Tibial artery (tissue), 4 donors: ENCODE results near the gene ZNF277.

ENCODE experiments used
- DNase-seq, 2 donors: peaks; one replicate each; pipeline ENCODE4 v3.0.0-alpha.2; 2019
- H3K27ac ChIP-seq, 2 donors: fragments of 200-600 bp; sonication (generic) in 1 of 2; 1 replicate in 1 of 2; 2 replicates in 1 of 2; pipeline ENCODE4 v1.5.1; 2018 to 2019; ENCODE audit warnings: mild to moderate bottlenecking in 1 of 2
- H3K27me3 ChIP-seq, 2 donors: fragments of 200-600 bp; sonication (generic) in 1 of 2; one replicate each; pipeline versions ENCODE4 v1.5.1 to v1.6.0; 2016 to 2019
- H3K36me3 ChIP-seq, 3 donors: fragments of 200-600 bp; sonication (generic) in 2 of 3; one replicate each; pipeline ENCODE4 v1.5.1; 2016 to 2019; ENCODE audit warnings: mild to moderate bottlenecking in 2 of 3
- H3K4me1 ChIP-seq, 4 donors: fragments of 200-600 bp; sonication (generic) in 2 of 4; 1 replicate in 3 of 4; 2 replicates in 1 of 4; pipeline ENCODE4 v1.5.1; 2016 to 2019
- H3K4me3 ChIP-seq, 2 donors: fragments of 200-600 bp; sonication (generic) in 1 of 2; 1 replicate in 1 of 2; 2 replicates in 1 of 2; pipeline ENCODE4 v1.5.1; 2018 to 2019; ENCODE audit warnings: mild to moderate bottlenecking in 2 of 2
- H3K9me3 ChIP-seq, 3 donors: fragments of 200-600 bp; sonication (generic) in 1 of 3; one replicate each; pipeline ENCODE4 v1.5.1; 2016 to 2019
- intact Hi-C: fragments of 100-400 bp; cut with DNase I; formaldehyde crosslinking; loops from one replicate; pipeline ENCODE4 v1.15.0; 2023; ENCODE audit warnings: low total_unique reads
- TF ChIP-seq, protein P1 (sequence below), 2 experiments: fragments of 200-600 bp in 1 of 2; fragments of 450-650 bp in 1 of 2; IDR thresholded peaks; one replicate each; pipeline ENCODE4 v1.5.1; 2017 to 2019; ENCODE audit warnings: antibody characterized with exemption in 2 of 2, mild to moderate bottlenecking in 1 of 2, moderate library complexity in 1 of 2

The ZNF277 gene

DNA sequence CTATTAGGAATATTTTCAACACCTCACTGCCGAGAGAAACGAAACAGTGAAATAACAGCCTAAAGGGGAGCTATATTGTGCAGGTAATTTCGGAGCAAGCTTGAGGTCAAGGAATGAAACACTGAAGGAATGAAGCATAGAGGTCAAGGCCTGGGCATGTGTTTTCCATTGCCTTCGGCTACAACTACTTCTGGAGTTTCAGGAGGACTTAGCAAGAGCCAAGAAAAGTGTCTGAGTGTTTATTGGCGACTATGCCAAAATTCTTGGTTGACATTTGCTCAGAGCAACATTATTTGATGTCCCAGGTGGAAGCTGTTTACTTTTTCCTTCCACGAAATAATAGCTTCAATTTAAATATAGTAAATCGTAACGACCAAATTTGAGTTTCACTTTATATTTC, 154.2 kb downstream of the ZNF277 start:
- H3K36me3 ChIP-seq: no peaks in the 10 kb centered on the region
- DNase-seq: no peak
- H3K4me1 ChIP-seq: no peaks in the 10 kb centered on the region
- intact Hi-C loops: no loop called here
- H3K27me3 ChIP-seq: no peaks in the 10 kb centered on the region
- TF ChIP-seq, protein P1, sequence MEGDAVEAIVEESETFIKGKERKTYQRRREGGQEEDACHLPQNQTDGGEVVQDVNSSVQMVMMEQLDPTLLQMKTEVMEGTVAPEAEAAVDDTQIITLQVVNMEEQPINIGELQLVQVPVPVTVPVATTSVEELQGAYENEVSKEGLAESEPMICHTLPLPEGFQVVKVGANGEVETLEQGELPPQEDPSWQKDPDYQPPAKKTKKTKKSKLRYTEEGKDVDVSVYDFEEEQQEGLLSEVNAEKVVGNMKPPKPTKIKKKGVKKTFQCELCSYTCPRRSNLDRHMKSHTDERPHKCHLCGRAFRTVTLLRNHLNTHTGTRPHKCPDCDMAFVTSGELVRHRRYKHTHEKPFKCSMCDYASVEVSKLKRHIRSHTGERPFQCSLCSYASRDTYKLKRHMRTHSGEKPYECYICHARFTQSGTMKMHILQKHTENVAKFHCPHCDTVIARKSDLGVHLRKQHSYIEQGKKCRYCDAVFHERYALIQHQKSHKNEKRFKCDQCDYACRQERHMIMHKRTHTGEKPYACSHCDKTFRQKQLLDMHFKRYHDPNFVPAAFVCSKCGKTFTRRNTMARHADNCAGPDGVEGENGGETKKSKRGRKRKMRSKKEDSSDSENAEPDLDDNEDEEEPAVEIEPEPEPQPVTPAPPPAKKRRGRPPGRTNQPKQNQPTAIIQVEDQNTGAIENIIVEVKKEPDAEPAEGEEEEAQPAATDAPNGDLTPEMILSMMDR (IDR thresholded peaks at IDR 0.05): no peak
- no peak overlapping the region for H3K27ac ChIP-seq
- no peak overlapping the region for H3K4me3 ChIP-seq
- H3K9me3 ChIP-seq: peaks cover 0 to 6% (median 0%) of the 10 kb centered on the region in 3 donors

DNA sequence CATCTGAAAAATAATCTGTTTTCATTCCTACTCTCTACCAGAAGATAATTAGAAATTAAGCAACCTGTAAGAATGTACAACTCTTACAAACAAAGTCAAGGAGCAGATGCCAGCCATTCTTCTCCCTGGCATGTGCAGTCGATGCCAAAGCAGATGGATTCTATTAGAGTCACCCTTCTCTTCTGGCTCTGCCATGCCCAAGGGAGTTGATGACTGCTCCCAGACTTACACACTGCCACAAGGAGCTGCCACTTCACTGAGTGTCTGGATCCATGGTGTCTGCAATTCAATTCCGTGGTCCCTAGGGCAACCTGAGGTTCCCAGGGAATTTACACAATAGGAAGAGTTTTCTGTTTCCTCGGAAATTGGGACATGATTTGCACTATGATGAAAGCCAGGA, 154.7 kb downstream of the ZNF277 start:
- H3K27ac ChIP-seq: no peak overlapping the region
- TF ChIP-seq, protein P1 (IDR thresholded peaks at IDR 0.05): no peak
- H3K4me1 ChIP-seq: no peaks in the 10 kb centered on the region
- no peaks in the 10 kb centered on the region for H3K36me3 ChIP-seq
- no peak overlapping the region for H3K4me3 ChIP-seq
- intact Hi-C loops: no loop called here
- no peak for DNase-seq
- H3K27me3 ChIP-seq: no peaks in the 10 kb centered on the region
- H3K9me3 ChIP-seq: peaks cover 0 to 6% (median 0%) of the 10 kb centered on the region in 3 donors

DNA sequence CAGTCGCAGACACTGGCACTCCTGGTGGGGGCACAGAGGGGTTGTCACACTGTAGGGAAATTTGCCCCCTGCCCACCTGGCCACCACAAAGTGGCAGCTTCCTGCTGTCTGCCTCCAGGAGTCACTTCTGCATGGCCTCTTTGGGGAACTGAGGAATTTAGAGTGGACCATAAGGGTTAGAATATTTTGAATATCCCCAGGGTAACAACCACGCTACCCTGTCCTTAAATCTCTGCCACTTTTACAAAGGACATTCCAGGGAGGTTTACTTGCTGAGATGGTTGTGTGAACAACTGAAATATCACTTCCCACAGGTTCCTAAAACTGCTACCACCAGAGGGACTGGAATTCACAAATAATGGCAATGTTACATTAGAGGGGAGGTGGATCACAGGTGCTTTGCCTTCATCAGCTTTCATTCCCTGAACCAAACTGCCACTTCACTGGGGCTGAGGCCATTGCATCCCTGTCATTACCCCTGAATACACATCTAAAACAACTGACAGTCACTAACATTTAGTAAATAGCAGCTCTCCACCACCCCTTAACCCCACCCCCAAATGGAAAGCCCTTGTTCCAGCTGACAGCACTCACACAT, 155.7 kb downstream of the ZNF277 start:
- Histone ChIP-seq H3K4me3 (no peak overlapping the region), H3K27ac (no peak overlapping the region), H3K27me3 (no peaks in the 10 kb centered on the region), H3K9me3 (peaks cover 0 to 6% (median 0%) of the 10 kb centered on the region in 3 donors), H3K4me1 (no peaks in the 10 kb centered on the region), H3K36me3 (no peaks in the 10 kb centered on the region)
- TF ChIP-seq, protein P1 (IDR thresholded peaks at IDR 0.05): no peak
- intact Hi-C loops: no loop called here
- no peak for DNase-seq

DNA sequence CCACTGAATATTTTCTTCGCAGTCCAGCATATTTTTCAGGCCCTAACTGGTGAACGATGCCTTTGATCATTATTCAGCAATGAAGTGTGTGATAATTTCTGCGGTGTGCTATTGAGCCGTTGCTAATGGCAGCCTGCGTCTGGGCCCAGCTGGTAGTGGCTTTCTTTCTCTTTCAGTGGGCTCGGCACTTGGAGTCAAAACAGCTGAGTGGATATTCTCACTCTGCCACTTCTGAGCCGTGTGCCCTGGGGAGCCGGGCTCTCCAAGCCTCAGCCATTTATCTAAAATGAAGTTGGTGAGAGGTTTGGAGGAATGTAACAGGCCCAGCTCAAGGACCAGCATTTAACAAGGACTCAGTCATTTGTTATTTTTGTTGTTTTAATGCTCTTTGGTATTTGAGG, 156.2 kb downstream of the ZNF277 start:
- Histone ChIP-seq H3K4me1 (no peaks in the 10 kb centered on the region), H3K27me3 (no peaks in the 10 kb centered on the region), H3K27ac (no peak overlapping the region), H3K36me3 (no peaks in the 10 kb centered on the region), H3K9me3 (peaks cover 0 to 6% (median 0%) of the 10 kb centered on the region in 3 donors), H3K4me3 (no peak overlapping the region)
- DNase-seq: no peak
- TF ChIP-seq, protein P1 (IDR thresholded peaks at IDR 0.05): no peak
- intact Hi-C loops: no loop called here

DNA sequence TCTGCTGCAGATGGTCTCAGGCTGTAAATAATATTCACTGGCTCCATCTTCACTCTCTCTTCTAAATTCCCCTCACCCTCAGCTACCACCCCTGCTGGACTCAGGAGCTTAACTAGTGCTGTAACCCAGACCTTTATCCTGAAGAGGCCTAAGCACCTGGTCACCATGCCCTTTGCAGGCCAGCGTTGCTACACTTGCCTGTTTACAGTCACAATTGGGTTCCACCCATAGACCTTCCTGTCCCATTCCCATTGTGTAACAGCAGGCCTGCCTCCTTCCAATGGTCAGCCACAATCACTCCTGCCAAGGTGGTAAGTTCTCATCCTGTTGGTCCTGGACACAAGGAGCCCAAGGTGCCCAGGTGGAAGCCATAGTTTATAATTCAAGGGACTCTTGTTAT, 157.9 kb downstream of the ZNF277 start:
- no peak for DNase-seq
- Histone ChIP-seq H3K4me1 (no peaks in the 10 kb centered on the region), H3K36me3 (no peaks in the 10 kb centered on the region), H3K27me3 (no peaks in the 10 kb centered on the region), H3K4me3 (no peak overlapping the region), H3K27ac (no peak overlapping the region), H3K9me3 (peaks cover 0 to 2% (median 0%) of the 10 kb centered on the region in 3 donors)
- TF ChIP-seq, protein P1 (IDR thresholded peaks at IDR 0.05): no peak
- intact Hi-C loops: no loop called here

DNA sequence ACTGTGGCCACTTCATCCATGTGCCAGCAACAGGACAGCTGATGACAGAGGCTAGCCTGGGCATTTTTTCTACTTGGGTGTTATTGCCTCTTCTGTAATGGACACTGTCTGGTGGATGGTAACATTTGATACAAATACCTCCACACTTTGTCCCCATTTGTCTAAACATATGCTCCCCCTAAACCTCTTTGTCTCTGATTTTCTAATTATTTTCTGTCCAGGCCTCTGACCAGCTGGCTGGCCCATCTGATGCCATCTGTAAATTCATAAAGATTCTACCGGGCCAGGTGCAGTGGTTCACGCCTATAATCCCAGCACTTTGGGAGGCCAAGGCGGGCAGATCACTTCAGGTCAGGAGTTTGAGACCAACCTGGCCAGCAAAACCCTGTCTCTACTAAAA, 159.1 kb downstream of the ZNF277 start:
- no peaks in the 10 kb centered on the region for H3K36me3 ChIP-seq
- TF ChIP-seq, protein P1 (IDR thresholded peaks at IDR 0.05): no peak
- intact Hi-C loops: no loop called here

More for the DNA sequence above, 159.1 kb downstream of the ZNF277 start:
- Histone ChIP-seq H3K4me3 (no peak overlapping the region), H3K9me3 (no peaks in the 10 kb centered on the region), H3K4me1 (no peaks in the 10 kb centered on the region), H3K27ac (no peak overlapping the region), H3K27me3 (no peaks in the 10 kb centered on the region)
- no peak for DNase-seq
